Superior temporal gyrus (tissue), 1 donor: ENCODE results near the gene PGA3.
"Not testable (repeated sequence)": the region's sequence is repeated elsewhere in the genome, so short reads cannot be mapped to it uniquely, and the experiment has no call there.

Experiments
- DNase-seq: peaks from one replicate; pipeline ENCODE4 v3.0.0-alpha.2; 2016; ENCODE audit errors: extremely low spot score

The PGA3 gene

GRCh38 chr11:61202950-61203746, at the start of gene PGA3:
PGA3 (plus strand) TSS chr11:61203515; CDS start chr11:61203565, 50 bp downstream.
- DNase-seq = not testable (repeated sequence)

GRCh38 chr11:61153593-61154095, 49.7 kb upstream of the PGA3 start:
- DNase-seq = no peak

GRCh38 chr11:61154528-61154927, 48.8 kb upstream of the PGA3 start:
- no peak for DNase-seq

GRCh38 chr11:61155312-61155711, 48.0 kb upstream of the PGA3 start:
- DNase-seq = no peak

- DNase-seq = no peak
Measured at GRCh38 chr11:61155741-61156140, 47.6 kb upstream of the PGA3 start.

- no peak for DNase-seq
Measured at GRCh38 chr11:61157743-61158142, 45.6 kb upstream of the PGA3 start.

GRCh38 chr11:61158691-61159381, 44.5 kb upstream of the PGA3 start:
- DNase-seq = no peak

- DNase-seq = peak; percentile 25
Measured at GRCh38 chr11:61160487-61161189, 42.7 kb upstream of the PGA3 start.

- peak; percentile 89 for DNase-seq
Measured at GRCh38 chr11:61161190-61162091, 41.9 kb upstream of the PGA3 start, which contains the start of gene VPS37C. VPS37C (minus strand) TSS chr11:61161426; CDS start chr11:61138829, 22,597 bp downstream.

GRCh38 chr11:61162092-61162941, 41.0 kb upstream of the PGA3 start:
- DNase-seq = peak; percentile 75

- DNase-seq = no peak
Measured at GRCh38 chr11:61163021-61163420, 40.3 kb upstream of the PGA3 start.

GRCh38 chr11:61163714-61164605, 39.4 kb upstream of the PGA3 start:
- no peak for DNase-seq

- DNase-seq = no peak
Measured at GRCh38 chr11:61164606-61165424, 38.5 kb upstream of the PGA3 start.

- not testable (repeated sequence) for DNase-seq
Measured at GRCh38 chr11:61165785-61166184, 37.5 kb upstream of the PGA3 start.

- DNase-seq = not testable (repeated sequence)
Measured at GRCh38 chr11:61166331-61166730, 37.0 kb upstream of the PGA3 start.

- no peak for DNase-seq
Measured at GRCh38 chr11:61168042-61168688, 35.1 kb upstream of the PGA3 start.

- DNase-seq = no peak
Measured at GRCh38 chr11:61168800-61169199, 34.5 kb upstream of the PGA3 start.

- no peak for DNase-seq
Measured at GRCh38 chr11:61170566-61170965, 32.7 kb upstream of the PGA3 start.
